ENCODE measurements around the gene TEKT5. TPM values are rescaled to one million over a fixed set of nuclear protein-coding genes. Genes with fewer than 3 reads are reported as not detected.
"Not testable (repeated sequence)": the region's sequence is repeated elsewhere in the genome, so short reads cannot be mapped to it uniquely, and the experiment has no call there.

Gene TEKT5
- polyA plus RNA-seq, 1 donor = 0.20 TPM

DNA sequence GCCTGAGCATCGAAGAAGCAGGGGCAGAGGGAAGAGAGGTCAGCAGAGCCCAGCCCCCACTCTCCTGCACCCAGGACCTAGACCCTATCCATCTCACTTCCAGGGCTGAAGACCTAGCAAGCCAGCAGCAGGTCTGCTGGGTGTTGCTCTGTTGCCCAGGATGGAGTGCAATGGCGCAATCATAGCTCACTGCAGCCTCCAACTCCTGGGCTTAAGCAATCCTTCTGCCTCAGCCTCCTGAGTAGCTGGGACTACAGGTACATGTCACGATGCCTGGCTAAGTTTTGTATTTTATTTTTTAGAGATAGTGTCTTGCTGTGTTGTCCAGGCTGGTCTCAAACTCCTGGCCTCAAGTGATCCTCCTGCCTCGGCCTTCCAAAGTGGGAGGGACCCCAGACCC lies 61.3 kb downstream of the TEKT5 start:
- not testable (repeated sequence) for DNase-seq (ENCODE audit: low read depth)

DNA sequence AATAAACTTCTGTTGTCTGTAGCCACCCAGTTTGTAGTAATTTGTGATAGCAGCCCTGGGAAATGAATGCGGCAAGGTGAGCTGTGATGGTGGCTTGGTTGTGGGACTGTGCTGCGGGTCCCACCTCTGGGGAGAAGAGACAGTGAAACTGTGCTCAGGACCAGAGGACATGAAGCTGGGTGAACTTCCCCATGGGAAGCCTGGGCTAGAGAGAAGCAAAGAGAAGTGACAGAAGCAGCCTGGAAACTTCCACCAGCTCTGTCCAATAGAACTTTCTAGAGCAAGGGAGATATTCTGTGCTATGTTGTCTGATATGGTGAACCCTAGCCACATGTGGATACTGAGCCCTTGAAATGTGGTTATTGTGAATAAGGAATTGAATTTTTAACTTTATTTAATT lies 62.8 kb downstream of the TEKT5 start:
- no peak for DNase-seq (ENCODE audit: low read depth)

DNA sequence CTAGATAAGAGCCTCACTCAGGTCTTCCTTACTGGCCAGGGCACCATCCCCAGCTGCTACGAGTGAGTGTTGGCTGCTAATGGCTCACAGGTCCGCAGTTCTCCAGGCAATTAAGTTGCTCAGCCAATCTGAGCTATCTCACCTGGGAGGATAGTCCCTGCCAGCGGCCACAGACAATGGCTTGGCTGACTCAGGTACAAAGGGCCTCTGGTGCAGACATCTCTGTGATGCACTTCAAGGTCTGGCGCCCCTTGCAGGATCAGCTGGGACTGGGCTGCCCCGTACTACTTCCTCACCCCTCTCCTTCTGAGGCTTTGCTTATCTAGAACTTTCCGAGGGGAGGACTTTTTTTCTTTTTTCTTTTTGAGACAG lies 65.2 kb downstream of the TEKT5 start:
- DNase-seq (ENCODE audit: low read depth) = no peak

DNA sequence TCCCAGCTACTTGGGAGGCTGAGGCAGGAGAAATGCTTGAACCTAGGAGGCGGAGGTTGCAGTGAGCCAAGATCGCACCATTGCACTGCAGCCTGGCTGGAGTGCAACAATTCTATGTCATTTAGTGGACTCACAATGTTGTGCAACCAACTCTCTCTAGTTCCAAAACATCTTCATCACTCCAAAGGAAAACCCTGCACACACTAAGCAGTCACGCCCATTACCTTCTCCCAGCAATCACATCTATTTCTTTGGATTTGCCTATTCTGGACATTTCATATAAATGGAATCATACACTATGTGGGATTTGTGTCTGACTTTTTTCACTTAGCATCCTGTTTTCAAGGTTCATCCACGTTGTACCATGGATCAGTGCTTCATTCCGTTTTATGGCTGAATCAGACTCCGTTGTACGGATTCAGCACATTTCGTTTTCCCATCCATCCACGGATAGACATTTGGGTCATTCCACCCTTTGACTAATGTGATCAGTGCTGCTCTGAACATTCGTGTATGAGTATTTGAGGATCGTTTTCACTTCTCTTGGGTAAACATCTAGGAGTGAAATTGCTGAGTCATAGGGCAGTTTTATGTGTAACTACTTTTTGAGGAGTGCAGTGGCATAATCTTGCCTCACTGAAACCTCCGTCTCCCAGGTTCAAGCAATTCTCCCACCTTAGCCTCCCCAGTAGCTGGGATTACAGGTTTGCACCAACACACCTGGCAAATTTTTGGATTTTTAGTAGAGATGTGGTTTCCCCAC lies 69.0 kb downstream of the TEKT5 start:
- DNase-seq (ENCODE audit: low read depth) = no peak

DNA sequence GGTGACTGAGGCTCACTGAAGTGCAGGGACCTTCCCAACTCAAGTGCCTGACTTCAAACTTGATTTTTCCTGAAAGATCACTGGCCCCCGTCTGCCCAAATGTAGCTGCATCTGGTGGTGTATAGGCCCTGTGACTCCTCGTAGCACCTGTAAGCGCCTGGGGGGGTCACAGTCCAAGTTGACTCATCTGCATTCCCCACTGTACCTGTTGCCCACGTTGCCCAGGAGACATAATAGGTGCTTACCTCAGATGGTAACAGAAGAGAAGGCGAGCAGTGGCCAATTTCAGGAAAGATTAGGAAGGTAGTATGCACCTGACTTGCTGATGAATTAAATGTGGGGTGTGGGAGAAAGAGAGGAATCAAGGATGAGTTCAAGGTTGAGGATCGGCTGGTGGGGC lies 70.2 kb downstream of the TEKT5 start:
- no peak for DNase-seq (ENCODE audit: low read depth)

DNA sequence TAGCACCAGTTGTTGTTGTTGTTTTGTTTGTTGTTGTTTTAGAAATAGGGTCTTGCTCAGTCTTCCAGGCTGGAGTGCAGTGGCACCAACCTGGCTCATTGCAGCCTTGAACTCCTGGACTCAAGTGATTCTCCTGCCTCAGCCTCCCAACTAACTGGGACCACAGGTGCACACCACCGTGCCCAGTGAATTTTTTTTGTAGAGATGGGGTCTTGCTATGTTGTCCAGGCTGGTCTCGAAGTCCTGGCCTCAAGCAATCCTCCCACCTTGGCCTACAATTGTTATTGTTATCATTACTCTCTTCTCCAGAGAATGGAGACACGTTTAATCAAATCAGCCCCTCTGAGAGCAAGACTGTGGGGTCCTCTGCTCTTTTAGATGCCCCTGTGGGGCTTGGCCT lies 71.7 kb downstream of the TEKT5 start:
- DNase-seq (ENCODE audit: low read depth) = no peak

DNA sequence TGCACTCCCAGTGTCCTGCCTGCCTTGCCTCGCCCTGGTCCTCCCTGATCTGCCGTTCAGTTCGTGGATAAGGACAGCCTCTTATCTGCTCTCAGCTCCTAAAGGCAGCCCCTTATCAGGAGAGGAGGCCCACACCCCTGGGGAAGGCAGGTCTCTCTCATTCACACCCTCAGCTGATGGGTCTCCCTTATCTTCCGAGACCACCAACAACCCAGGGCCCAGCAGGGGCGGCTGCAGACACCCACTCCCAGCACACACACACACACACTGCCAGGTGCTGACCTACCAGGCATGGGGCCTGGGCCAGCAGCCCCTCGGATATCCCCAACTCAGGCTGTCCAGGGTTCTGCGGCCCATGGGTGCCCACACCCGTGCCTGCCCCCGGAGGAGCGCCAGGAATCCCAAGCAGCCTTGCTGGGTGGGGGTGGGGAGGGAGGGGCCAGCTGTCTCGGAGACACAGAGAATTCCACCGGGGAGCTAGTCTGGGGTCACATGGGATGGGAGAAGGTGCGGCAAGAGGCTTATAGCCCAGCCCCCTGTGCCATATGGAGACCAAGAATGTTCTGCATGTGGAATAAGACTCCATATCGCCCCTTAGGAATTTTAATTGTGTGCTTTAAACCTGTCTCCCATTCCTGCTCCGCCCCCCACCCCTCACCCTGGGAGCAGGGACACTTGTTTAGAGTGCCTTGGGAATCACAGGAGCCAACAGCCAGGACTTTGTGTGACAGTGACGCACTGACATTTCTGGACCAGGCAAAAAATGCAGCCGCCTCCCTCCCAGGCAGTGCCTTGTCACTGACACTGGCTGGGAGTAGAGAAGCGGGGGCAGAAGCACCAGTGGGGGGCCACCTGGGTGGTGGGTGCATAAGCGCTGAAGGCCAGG lies 72.5 kb downstream of the TEKT5 start:
- no peak for DNase-seq (ENCODE audit: low read depth)

DNA sequence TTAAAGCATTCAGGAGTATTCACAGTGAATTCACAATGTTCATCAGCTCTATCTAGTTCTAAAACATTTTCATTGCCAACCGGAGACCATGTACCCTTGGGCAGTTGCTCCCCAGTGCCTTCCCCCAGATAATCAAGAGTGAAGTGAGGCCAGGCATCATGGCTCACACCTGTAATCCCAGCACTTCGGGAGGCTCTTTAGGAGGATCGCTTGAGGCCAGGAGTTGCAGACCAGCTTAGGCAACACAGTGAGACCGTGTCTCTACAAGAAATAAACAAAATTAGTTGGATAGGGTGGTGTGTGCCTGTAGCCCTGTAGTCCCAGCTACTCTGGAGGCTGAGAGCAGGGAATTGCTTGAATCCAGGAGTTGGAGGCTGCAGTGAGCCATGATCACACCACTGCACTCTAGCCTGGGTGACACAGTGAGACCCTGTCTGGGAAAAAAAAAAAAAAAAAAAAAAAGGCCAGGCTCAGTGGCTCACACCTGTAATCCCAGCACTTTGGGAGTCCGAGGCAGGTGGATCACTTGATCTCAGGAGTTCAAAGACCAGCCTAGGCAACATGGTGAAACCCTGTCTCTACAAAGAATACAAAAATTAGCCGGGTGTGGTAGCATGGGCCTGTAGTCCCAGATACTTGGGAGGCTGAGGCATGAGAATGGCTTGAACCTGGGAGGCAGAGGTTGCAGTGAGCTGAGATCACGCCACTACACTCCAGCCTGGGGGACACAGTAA lies 73.3 kb downstream of the TEKT5 start:
- DNase-seq (ENCODE audit: low read depth) = not testable (repeated sequence)

DNA sequence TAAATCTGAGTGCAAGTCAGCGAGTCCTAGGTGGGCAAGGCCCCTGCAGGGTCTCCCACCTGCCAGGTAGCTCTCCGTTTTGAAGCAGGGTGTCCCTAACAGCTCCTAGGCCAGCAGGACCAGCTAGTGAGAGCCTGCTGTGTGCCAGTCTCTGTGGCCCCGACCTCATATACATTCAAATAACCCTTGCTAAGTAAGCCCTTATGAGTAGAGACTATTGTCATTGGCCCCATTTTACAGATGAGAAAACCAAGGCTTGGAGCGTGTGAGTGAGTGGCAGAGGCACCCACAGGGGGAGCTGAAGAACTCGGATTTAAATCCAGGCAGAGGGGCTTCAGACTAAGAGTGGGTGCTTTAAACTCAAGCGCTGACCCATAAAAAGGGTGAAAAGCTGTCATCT lies 74.6 kb downstream of the TEKT5 start:
- DNase-seq (ENCODE audit: low read depth) = no peak

DNA sequence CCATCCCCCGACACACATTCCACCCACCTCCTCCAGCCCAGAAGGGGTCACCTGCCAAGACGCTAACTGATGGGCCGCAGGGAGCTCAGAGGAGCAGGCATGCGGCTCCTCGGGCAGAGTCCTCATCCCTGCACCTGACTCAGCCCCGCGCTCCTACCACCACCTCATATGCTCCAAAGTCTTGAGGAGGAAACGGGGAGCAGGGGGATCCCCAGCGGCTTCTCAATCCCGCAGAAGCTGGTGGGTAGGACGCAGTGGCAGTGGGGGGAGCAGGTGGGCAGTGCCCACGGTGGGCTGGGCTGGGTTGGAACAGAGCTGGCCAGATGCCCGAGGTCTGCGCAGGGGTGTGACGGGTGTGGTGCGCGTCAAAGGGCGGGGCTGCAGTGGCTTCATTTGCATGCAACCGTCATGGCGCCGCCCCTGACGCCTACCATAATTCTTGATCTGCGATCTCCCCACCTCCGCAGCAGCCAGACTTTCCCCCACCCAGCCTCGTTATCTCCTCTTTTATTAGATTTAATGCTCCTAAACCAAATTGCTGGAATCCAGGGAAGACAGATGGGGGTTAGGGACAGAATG lies 75.4 kb downstream of the TEKT5 start:
- no peak for DNase-seq (ENCODE audit: low read depth)

DNA sequence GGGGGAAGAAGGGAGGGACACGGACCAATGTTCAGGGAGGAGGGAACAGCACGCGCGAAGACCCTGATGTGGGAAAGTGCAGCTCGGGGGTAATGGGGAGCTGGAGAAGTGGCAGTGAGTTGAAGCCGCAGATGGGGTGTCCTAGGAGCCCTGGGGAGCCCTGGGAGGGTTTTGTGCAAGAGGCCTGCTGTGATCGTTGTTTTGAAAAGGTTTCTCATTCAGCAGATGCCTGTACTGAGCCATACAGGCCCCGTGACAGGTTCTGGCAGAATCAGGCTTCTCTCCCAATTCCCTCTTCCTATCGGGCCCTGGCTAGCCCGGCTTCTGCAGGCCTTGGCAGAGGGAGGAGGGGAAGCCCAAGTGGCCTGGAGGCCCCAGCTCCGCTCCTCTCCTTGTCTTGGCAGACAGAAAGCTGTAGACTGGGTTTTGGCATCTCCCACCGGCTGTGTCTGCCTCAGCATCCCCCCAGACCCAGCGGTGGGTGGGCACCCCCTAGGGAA lies 76.0 kb downstream of the TEKT5 start:
- DNase-seq (ENCODE audit: low read depth) = no peak

DNA sequence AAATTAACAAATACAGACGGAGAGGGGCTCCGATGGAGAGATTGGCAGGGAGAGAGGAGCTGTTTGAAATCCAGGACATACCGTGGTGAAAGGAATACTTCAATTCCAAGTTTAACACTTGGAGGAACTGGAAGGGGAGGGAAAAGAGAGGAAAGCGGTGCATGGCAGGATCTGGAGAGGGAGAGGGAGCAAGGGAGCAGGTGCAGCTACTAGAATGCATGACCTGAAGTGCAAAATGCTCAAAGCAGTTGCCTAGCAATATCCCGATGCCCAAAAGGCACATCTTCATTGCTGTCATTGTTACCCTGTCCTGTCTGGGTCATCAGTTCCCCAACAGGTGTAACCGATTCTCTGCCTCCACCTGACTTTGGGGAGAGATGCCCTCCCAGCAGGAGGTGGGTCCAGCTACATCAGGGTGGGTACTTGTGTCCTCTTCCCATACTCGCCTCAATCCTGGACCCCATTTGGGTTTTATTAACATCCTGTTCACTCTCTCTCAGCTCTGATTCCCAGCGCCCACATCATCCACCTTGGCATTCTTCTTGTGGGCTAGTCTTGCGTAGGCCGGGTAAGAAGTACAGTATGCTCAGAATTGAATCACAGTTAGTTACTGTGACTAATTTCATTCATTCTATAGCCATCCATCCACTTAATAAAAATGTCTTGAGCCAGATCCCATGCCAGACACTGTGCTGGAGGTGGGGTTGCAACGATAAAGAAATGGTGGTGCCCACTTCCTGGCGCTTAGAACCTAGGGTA lies 76.9 kb downstream of the TEKT5 start:
- no peak for DNase-seq (ENCODE audit: low read depth)

DNA sequence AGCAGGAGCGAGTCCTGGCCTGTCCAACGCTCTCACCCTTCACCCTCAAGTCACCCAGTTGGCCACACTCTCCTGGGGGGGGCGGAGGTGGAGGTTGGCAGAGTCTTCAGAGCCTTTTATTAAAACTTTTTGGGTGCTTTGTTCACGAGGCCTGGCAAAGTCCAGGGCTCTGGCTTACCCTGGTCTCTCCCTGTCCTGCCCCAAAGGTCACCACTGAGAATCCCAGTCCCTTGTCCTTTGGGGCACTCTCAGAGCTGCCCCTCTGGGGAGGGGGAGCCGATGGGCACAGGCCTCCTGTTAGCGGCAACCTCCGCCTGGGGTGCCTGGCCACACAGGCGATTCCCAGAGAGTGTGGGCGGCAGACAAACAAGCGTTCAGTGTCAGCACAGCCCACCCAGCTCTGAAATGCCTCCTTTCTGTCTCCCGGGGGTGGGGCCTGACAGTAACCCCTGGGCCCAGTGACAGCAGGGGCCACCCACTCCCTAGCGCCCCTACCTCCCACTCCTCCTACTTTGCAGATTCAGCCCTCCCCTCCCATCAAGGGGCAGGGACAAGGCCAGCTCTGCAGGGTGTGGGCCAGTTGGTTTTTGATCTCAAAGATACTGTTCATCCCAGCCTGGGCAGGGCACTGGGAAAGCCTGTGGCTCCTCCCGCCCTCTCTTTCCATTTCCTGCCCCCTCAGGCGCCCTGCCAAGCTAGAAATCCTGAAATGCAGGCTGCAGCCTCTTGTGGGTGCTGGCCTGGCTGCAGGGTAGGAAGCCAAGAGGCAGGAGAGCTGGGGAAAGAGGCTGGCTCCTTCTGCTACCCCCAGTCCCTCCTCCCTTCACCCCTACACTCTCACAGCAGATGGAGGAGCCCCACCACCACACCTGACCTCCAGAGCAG lies 77.7 kb downstream of the TEKT5 start:
- DNase-seq (ENCODE audit: low read depth) = no peak

DNA sequence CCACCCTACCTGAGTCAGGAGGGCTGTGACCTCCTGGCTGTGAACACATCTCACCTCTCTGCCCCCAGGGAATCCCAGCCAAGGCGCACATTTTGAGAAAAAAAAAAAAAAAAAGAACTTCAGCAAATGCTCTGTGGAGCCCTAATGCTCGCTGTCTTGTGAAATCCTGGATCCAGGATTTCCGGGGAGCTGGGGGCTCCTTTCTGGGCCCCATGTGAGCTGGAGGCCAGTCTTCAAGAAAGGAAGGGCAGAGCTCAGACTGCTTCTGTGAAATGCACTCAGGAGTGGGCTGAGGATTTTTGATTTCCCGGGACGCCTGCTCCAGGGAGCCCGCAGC lies 78.3 kb downstream of the TEKT5 start:
- no peak for DNase-seq (ENCODE audit: low read depth)

DNA sequence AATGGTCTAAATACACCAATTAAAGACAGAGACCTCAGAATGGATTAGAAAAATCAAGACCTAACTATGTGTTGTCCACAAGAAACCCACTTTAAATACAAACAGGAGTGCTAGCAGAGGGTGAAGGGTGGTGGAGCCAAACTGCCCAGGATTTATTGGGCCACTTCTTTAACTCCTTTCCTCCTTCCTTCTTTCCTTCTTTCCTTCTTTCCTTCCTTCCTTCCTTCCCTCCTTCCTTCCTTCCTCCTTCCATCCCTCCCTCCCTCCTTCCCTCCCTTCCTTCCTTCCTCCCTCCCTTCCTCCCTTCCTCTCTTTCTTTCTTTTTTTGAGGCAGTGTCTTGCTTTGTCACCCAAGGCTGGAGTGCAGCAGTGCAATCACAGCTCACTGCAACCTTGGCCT lies 80.0 kb downstream of the TEKT5 start:
- DNase-seq (ENCODE audit: low read depth) = no peak

DNA sequence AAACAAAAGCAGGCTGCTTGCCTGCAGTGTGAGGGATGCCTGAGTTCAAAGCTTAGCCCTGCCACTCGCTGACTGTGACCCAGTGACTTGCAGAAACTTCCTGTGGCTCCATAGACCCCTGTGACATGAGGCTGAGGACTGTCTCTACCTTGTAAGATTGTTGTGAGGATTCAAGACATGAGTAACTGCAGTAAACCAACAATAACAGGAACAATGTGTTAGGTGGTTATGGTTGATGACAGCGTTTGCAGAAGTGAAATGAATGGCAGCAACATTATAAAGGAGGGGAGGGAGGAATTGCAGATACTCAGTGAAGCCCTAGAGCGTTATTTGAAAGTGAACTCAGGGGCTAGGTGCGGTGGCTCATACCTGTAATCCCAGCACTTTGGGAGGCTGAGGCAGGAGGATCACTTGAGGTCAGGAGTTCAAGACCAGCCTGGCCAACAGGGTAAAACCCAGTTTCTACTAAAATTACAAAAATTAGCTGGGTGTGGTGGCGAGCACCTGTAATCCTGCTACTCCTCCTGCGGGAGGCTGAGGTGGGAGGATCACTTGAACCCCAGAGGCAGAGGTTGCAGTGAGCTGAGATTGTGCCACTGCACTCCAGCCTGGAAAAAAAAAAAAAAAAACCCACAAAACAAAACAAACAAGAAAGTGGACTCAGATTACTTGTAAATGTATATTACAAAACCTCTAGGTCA lies 80.8 kb downstream of the TEKT5 start:
- DNase-seq (ENCODE audit: low read depth) = no peak

DNA sequence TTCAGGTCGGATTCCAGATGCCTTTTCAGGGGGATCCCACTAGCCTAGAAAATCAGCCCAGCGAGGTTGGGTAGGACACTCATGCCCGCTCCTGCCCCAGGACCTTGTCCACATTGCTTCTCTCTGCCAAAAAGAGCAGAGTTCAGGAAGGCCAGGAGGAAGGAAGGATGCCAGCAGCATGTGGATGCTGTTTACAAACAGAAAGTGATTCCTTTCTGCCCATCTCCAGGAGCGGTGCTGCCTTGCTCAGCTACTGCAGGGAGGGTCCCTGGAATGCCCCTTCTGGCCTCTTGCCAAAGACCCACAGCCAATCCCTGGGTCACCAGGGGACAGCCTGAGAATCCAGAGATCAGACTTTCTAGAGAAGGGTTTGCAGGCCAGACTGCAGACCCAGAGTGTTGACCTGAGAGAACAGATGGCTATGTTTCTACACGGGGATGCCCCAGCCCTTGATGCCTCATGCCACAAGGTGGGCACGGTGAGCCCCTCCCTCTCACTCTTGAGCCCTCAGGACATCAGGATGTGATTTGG lies 82.0 kb downstream of the TEKT5 start:
- no peak for DNase-seq (ENCODE audit: low read depth)

DNA sequence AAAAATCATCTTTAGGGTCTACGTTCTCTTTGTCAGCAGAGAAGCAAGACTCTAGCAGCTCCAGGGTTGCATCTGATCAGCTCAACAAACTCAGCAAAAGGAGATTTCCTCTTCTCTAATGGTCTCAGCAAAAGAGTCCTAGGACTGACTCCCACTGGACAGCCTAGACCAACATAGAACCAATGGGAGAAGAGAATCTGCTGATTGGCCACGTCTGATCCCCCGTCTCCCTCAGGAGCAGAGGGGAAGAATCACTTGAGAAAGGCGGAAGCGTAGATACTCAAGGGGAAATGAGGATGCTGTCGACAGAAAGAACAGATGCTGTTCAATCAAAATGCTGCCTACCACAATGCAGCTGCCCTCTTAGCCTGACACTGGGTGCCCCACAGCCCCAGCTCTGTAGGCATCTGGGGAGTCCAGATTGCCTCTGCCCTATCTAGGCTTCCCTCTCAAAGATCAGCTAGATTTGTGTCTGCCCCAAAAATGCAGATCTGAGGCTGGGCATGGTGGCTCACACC lies 82.8 kb downstream of the TEKT5 start:
- DNase-seq (ENCODE audit: low read depth) = no peak

Measured in forelimb muscle (tissue), 1 donor.